Right ventricle myocardium inferior (tissue), 1 donor: ENCODE data around the gene MFF. TPM values are rescaled to one million over a fixed set of nuclear protein-coding genes. Genes with fewer than 3 reads are reported as not detected.

ENCODE experiments used
- ATAC-seq: fragments of 200-7000 bp; cut with Tn5 transposase; one replicate; pipeline ENCODE4 v1.9.1; 2020; ENCODE audit warnings: mild to moderate bottlenecking, moderate library complexity
- DNase-seq: peaks from one replicate; pipeline ENCODE4 v3.0.0; 2021; ENCODE audit errors: missing footprints
- intact Hi-C: fragments of 100-400 bp; cut with DNase I; formaldehyde crosslinking; loops from one replicate; pipeline ENCODE4 v1.11.0; 2022
- long read RNA-seq: library from polyadenylated mRNA; unstranded; transcript quantifications from one replicate; pipeline ENCODE4 v2.0.0, GENCODE V29; 2021
- total RNA-seq: library from RNA; stranded (reverse); fragmentation: NEBNext Ultra II Directional; extraction: Animal tissue kit (Norgen Biotek cat#: 25700); gene quantifications from one replicate; pipeline ENCODE4 v1.2.1, GENCODE V29; 2021
- donor health status: DM: no; HTN: yes; CAD: no; lungs with severe emphysema.

MFF gene
- total RNA-seq: 91.5 TPM
- long read RNA-seq, transcript MFF-204 (11 exons, 2,186 nt): minor isoform, 6 of 69 reads
- long read RNA-seq, transcript MFF-201 (9 exons, 2,004 nt): major isoform, 11 of 69 reads
- long read RNA-seq, partial matches to known transcripts: 0 of 69 reads
- long read RNA-seq, other reads (novel, unspliced or antisense): 43 of 69 reads

DNA sequence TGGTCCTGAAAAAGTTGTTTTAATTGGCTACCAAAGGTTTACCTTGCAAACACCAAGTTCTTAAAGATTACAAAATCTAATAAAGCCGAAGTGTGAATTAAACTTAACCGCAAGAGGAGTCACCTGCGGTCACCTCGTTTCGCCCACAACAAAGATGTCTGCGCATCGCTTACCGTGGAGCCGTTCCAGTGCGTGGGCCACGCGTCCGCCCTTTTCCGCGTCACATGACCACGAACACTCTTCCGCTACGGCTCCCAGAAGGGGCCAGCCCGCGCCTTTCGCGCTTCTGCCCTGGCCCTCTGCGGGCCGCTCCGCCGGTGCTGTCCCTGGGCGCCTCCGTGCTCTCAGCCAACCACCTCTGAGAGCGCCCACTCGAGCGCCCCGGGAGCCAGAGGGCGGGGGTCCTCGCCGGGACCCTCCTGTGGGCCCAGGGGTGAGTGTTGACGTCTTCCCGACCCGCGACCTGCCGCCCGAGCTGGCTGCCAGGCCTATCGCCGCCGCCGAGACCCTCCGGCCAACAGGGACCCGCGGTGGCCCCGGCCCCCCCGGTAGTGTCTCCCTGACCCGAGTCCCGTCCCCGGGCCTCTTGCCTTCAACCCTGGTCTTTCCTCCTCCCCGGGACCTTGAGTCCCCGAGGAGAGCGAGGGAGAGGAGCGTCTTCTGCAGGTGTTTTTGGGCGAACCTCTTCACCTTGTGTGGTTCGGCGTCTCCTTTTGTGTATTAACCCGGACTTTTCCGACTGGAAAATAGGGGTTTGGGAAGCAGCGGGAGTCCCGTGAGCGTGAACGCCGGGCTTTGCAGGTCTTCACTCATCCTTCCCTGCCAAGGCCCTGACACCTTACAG, at the start of gene MFF:
MFF (plus strand) TSS at position 257 of the 844 bp plus-strand sequence. CDS start 5,415 bp downstream, outside the sequence.
- peak; percentile 99 for ATAC-seq
- peak; percentile 97 for DNase-seq
- intact Hi-C loops: no loop called here

DNA sequence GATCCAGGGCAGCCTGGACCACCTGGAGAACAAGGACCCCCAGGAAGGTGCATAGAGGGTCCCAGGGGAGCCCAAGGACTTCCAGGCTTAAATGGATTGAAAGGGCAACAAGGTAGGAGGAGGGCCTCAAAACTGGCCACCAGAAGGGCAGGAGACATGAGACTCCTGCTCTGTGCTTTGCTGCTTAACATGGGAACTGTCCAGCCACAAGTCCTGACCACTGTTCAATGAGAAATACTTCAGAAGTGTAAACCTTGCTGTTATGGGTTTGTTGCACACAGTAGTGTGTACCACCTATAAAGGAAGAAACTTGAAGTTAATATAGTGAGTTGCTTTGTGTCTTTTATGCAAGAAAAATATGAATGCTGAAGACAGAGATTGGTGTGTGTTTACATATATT, 44.2 kb upstream of the MFF start:
- DNase-seq (no peak), ATAC-seq (no peak)
- intact Hi-C loops: no loop called here

DNA sequence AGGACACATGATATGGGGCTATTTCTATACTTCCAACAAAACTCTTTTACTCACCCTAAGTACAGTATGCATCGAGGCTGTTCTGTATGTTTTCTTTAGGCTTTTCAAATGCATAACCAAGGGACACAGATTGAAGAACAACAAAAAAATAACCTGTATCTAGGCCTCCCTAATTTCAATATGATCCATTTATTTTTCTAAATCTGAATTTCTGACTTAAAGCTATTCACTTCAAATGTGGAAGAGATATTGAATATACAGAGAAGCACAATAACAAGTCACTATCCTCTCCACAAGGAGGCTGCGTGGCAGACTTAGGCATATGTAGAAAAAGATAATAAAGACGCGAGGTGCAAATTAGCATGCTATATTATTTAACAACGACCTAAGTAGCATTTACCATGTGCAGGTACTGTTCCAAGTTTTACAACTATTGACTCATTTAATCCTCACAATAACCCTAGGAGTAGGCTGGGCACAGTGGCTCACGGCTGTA, 39.3 kb upstream of the MFF start:
- DNase-seq: no peak
- intact Hi-C loops: no loop called here
- ATAC-seq: no peak

DNA sequence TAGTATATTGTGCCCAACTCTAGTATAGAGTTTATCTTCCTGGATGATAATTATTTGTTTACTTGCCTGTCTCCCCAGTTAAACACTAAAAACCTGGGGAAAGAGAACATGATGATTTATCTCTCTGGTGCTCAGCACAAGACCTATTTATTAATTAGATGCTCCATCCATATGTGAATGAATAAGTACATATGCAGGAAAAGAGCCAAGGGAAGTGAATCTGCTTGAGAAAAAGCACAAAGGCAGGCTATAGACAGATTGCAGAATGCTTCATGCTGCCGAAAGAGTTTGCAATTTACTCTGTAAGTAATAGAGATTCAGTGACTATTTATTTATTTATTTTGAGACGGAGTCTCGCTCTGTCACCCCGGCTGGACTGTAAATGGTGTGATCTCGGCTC, 37.3 kb upstream of the MFF start:
- intact Hi-C loops: no loop called here
- ATAC-seq (no peak), DNase-seq (no peak)

DNA sequence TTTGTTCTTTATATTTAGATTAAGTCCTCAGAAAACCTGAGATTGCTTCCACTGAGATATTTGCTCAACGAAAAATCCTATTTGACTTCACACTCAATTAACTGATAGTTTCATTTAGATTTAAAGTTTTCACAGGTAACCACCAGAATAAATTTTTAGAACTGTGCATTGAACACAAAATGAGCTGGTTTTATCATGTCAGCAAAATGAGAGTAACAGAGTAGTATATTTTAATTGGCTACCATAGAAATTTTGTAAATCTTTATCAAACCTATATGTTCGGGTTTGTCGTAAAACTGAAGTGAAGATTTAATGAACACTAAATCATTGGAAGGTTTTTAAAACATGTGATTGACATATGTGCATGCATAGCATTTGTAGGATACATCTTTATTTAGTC, 32.7 kb upstream of the MFF start:
- ATAC-seq: no peak
- intact Hi-C loops: no loop called here
- no peak for DNase-seq

DNA sequence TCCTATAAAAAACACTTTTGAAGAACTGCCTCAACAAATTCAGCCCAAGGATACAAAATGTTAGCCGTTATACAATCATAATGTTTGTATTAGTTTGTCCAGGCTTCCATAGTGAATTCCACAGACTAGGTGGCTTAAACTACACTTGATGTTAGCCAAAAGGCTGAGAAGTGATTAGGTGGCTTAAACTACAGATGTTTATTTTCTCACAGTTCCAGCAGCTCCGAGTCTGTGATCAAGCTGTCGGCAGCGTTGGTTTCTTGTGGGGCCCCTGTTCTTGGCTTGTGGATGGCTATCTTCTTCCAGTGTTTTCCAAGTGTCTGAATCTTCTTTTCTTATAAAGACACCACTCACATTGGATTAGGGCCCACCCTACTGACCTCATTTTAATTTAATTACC, 31.5 kb upstream of the MFF start:
- ATAC-seq (no peak), DNase-seq (no peak)
- intact Hi-C loops: no loop called here

DNA sequence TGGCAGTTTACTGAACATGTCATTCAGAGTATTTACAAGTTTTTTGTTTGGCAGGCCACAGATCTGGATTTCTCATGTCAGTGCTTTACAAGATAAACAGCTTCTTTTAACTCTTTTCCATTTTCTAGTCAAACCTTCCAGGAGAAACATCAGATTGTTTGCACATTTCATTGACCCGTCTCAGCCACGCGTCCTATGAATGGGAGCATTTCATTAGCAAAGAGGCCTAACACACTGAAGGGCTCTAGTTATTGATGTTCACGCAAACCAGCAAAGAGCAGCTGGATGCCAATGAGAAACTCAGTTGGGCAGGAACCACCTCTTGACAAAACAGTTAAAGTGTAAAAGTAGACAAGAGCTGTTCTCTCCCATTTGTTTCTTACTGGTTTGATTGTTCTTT, 29.2 kb upstream of the MFF start:
- ATAC-seq: no peak
- intact Hi-C loops: no loop called here
- DNase-seq: no peak

DNA sequence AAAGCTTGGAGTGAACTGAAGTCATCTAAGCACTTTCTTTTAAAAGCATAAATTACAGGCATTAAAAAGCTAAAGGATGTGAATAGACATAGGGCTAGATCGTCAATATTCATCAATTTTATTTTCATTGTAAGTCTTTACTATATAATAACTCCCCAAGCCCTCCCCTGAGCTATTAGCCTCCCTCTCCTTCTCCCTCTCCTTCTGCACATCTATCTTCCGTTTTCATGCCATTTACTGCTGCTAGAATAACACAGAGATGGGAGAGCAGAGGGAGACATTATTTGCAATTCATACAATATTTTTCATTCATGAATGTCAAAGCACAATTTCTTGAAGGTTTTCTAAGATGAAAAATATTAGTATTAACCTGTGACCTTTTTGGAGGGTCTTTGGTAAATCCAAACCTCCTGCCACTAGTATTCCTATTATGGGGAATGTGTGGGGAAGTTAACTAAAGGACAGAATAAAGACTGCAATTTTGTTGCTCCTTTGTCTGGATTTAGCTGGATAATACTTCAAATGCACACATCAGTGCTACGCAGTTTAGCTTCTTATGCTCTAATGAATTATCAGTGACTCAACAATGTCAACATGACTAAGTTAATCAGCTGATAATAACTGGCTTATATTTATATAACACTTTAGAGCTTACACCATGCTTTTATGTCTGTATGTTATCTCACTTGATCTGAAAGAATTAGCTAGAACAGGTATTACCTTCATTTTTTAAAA, 28.2 kb upstream of the MFF start:
- no peak for ATAC-seq
- intact Hi-C loops: no loop called here
- no peak for DNase-seq

DNA sequence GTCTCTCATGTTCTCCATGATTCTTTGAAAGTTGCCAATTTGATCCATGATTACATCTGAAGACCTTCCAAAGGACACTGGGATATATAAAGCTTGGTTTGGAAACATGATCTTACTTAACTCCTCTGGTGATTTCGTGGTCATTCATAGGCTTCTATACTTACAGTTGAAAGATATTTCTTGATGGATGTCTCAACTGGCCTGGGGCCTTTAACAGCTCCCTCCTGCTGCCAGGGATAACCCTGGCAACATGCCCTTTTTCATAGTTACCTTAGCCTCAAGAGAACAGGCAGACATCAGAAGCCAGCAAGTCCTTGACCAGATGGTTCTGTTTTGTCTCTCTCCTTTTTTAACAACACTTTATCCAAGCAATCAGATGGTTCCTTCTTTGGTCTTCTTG, 23.5 kb upstream of the MFF start:
- DNase-seq (no peak), ATAC-seq (no peak)
- intact Hi-C loops: no loop called here

- no peak for ATAC-seq
- DNase-seq: no peak
- intact Hi-C loops: no loop called here
Measured at GRCh38 chr2:227308784-227309183, 16.3 kb upstream of the MFF start.

DNA sequence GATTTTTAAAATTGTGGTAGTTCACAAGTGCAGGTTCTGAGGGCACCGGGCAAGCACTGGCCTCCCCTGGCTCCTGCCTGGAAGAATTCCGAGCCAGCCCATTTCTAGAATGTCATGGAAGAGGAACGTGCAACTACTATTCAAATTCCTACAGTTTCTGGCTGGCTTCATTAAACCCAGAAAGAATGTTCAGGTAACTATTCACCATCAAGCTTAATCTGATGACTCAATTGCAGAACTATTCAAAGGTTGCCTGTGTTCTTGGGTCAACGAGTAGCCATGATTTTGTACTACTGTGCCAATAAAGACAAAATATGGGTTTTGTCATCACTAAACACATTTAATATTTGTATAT, 14.3 kb upstream of the MFF start:
- no peak for DNase-seq
- intact Hi-C loops: no loop called here
- no peak for ATAC-seq

DNA sequence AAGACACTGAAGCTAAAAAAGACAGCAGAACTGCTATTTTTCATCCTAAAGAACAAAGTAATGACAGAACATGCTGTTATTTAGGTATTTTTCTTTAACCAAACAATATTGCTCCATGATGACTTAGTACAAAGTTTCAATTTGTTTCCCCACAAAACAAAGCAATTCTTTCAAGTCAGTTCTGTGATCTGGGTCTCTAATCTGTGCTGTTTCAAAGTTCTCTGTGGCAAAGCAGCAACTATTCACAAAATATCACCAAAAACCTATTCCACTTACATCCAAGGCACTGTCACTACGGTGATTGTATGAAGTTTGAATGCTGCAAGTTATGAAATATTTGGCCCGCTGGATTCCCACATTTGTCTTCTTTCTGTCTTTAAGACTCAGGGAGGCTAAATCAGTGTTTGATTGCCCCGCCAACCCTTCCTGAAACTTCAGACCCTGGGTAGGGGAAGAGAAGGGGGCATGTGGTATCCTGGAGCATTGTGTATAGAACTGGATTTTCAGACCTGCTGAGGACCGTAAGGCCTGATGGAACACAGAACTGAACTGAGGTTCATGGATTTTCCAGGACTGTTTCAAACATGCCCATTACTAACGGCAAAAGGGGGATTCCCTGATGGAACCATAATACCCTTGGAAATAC, 13.1 kb upstream of the MFF start:
- intact Hi-C loops: no loop called here
- ATAC-seq (no peak), DNase-seq (no peak)

- intact Hi-C loops: no loop called here
- DNase-seq (no peak), ATAC-seq (no peak)
Measured at GRCh38 chr2:227312579-227312978, 12.5 kb upstream of the MFF start.

GRCh38 chr2:227313310-227313709, 11.7 kb upstream of the MFF start:
- DNase-seq (no peak), ATAC-seq (no peak)
- intact Hi-C loops: no loop called here

DNA sequence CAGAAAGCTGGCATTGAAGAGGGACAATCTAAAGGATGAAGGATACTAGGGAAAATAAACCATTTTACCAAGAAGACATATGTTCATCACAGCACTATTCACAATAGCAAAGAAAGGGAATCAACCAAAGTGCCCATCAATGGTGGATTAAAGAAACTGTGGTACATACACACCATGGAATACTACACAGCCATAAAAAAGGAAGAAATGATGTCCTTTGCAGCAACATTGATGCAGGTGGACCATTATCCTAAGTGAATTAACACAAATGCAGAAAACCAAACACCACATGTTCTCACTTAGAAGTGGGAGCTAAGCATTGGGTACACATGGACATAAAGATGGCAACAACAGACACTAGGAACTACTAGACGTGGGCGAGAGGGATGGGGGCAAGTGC, 7.2 kb upstream of the MFF start:
- no peak for ATAC-seq
- DNase-seq: no peak
- intact Hi-C loops: no loop called here

- intact Hi-C loops: no loop called here
- DNase-seq (peak; percentile 50), ATAC-seq (no peak)
Measured at GRCh38 chr2:227320305-227321094, 4.6 kb upstream of the MFF start.

- no peak for ATAC-seq
- intact Hi-C loops: no loop called here
- DNase-seq: no peak
Measured at GRCh38 chr2:227322530-227323205, 2.4 kb upstream of the MFF start.

DNA sequence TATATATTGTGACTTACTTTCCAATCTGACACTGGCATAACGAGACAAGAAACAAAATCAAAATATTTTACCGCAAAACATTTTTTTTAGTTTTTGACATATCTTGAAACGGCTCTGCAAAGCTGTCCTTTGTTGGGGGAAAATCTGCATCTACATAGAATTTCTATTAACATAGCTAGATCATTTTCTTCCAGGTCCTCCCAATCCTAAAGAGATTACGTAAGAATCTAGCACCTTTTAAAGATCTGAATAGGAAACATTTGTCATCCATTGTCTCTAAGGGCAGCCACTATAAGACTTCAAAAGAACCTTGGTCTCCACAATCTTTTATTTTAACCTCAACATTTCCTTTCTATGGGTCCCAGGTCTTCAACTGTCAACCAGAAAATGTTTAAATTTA, 1.2 kb upstream of the MFF start:
- no peak for ATAC-seq
- intact Hi-C loops: no loop called here

More for the DNA sequence above, 1.2 kb upstream of the MFF start:
- no peak for DNase-seq
